ENCODE measurements around the gene MAPRE3.

DNA sequence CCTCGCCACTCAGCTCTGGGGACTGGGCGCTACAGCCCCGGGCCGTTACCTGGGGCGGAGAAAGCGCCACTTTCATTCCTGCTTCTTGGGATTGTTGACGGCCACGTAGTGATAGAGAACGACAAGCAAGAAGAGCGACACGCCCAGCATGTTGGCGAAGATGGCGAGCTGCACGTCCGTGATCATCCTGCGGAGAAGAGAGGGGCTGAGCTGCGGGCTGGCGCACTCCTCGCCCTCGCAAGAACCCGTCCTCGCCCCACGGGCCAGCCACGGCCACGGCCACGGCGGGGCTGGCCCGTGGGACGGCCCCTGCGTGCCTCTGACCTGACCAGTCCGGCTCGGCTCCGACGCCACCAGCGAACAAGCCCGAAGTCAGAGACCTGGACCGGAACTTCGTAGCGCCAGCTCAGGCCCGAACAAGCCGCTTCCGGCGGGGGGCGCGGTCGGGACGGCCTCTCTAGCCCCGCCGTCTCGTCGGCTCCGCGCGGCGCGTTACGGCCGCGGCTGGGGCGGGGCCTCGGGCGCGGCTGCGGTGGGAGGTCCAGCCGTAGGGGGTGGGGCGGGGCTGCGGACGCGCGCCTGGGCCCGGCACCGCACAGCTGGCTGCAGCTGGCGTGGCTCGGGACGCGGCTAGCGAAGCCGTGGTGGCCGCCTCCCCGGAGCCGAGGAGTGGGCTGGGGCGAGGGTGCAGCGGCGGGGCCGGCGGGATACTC is 101.0 kb downstream of the MAPRE3 start, which contains the start of gene OST4:
- TF ChIP-seq POLR2A (IDR thresholded peaks at IDR 0.05) = peak; percentile 64 to 73 (median 69)
- TF ChIP-seq, protein P1, sequence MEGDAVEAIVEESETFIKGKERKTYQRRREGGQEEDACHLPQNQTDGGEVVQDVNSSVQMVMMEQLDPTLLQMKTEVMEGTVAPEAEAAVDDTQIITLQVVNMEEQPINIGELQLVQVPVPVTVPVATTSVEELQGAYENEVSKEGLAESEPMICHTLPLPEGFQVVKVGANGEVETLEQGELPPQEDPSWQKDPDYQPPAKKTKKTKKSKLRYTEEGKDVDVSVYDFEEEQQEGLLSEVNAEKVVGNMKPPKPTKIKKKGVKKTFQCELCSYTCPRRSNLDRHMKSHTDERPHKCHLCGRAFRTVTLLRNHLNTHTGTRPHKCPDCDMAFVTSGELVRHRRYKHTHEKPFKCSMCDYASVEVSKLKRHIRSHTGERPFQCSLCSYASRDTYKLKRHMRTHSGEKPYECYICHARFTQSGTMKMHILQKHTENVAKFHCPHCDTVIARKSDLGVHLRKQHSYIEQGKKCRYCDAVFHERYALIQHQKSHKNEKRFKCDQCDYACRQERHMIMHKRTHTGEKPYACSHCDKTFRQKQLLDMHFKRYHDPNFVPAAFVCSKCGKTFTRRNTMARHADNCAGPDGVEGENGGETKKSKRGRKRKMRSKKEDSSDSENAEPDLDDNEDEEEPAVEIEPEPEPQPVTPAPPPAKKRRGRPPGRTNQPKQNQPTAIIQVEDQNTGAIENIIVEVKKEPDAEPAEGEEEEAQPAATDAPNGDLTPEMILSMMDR (IDR thresholded peaks at IDR 0.05) = peak in 1 of 7 experiments; percentile 31

Data from body of pancreas (tissue), 4 donors.